GM19455 (cell line): ENCODE results near the gene XXYLT1.
"Not testable (repeated sequence)": the region's sequence is repeated elsewhere in the genome, so short reads cannot be mapped to it uniquely, and the experiment has no call there.

Source experiments
- ATAC-seq: cut with Tn5 transposase; IDR thresholded peaks from one replicate; pipeline ENCODE4 v1.9.1; 2021; ENCODE audit not compliant: unreplicated experiment

XXYLT1 gene

GRCh38 chr3:195228886-195229285 lies 42.1 kb downstream of the XXYLT1 start:
- not testable (repeated sequence) for ATAC-seq

- ATAC-seq: no peak
Measured at GRCh38 chr3:195227871-195228270, 43.1 kb downstream of the XXYLT1 start.

- no peak for ATAC-seq
Measured at GRCh38 chr3:195226900-195227447, 44.0 kb downstream of the XXYLT1 start.

- ATAC-seq: no peak
Measured at GRCh38 chr3:195226445-195226844, 44.5 kb downstream of the XXYLT1 start.

- no peak for ATAC-seq
Measured at GRCh38 chr3:195224980-195225580, 45.9 kb downstream of the XXYLT1 start.

- no peak for ATAC-seq
Measured at GRCh38 chr3:195224156-195224979, 46.6 kb downstream of the XXYLT1 start.

GRCh38 chr3:195221876-195222617 lies 48.9 kb downstream of the XXYLT1 start:
- ATAC-seq: no peak

- ATAC-seq: no peak
Measured at GRCh38 chr3:195221015-195221853, 49.7 kb downstream of the XXYLT1 start.

GRCh38 chr3:195219351-195220230 lies 51.4 kb downstream of the XXYLT1 start:
- ATAC-seq: no peak

GRCh38 chr3:195218331-195218730 lies 52.6 kb downstream of the XXYLT1 start:
- ATAC-seq: not testable (repeated sequence)

- ATAC-seq: not testable (repeated sequence)
Measured at GRCh38 chr3:195215576-195215975, 55.4 kb downstream of the XXYLT1 start.

GRCh38 chr3:195214381-195214780 lies 56.6 kb downstream of the XXYLT1 start:
- no peak for ATAC-seq

GRCh38 chr3:195213639-195214315 lies 57.2 kb downstream of the XXYLT1 start:
- ATAC-seq: no peak

- ATAC-seq: no peak
Measured at GRCh38 chr3:195212749-195213375, 58.1 kb downstream of the XXYLT1 start.

- no peak for ATAC-seq
Measured at GRCh38 chr3:195212033-195212748, 58.8 kb downstream of the XXYLT1 start.

GRCh38 chr3:195210266-195210973 lies 60.5 kb downstream of the XXYLT1 start:
- ATAC-seq: no peak

GRCh38 chr3:195209847-195210265 lies 61.1 kb downstream of the XXYLT1 start:
- ATAC-seq: no peak
